ENCODE measurements around the gene CRYGB.
"Not testable (repeated sequence)": the region's sequence is repeated elsewhere in the genome, so short reads cannot be mapped to it uniquely, and the experiment has no call there.

- not testable (repeated sequence) for TF ChIP-seq FOXK1 (CRISPR knock-in tag; IDR thresholded peaks at IDR 0.05); IRF1 (CRISPR knock-in tag; IDR thresholded peaks at IDR 0.05); CTCF (IDR thresholded peaks at IDR 0.05); USF1 (CRISPR knock-in tag; IDR thresholded peaks at IDR 0.05); TP53 (CRISPR knock-in tag; IDR thresholded peaks at IDR 0.05); NFYB (CRISPR knock-in tag; conservative IDR thresholded peaks at IDR 0.05; ENCODE audit: low read depth); NR1H2 (CRISPR knock-in tag; IDR thresholded peaks at IDR 0.05); ATF3 (CRISPR knock-in tag; conservative IDR thresholded peaks at IDR 0.05); PRDM15 (CRISPR knock-in tag; IDR thresholded peaks at IDR 0.05); PREB (CRISPR knock-in tag; IDR thresholded peaks at IDR 0.05; ENCODE audit: borderline replicate concordance)
Measured at GRCh38 chr2:208112273-208112745, 33.6 kb downstream of the CRYGB start.
